Renal cortex interstitium (tissue), 11 donors: ENCODE results near the gene HMGN1. TPM values are rescaled to one million over a fixed set of nuclear protein-coding genes. Genes with fewer than 3 reads are reported as not detected.

Source experiments
- DNase-seq, 11 donors: peaks; one replicate each; pipeline ENCODE4 v3.0.0-alpha.2; 2013; ENCODE audit warnings: low read depth in 9 of 11, low spot score in 4 of 11; ENCODE audit errors: extremely low read depth in 1 of 11
- polyA plus RNA-seq, 3 donors: library from polyadenylated mRNA; unstranded; fragments of 120-200 nt; gene quantifications; one replicate each; pipeline ENCODE4 v1.2.1, GENCODE V29; 2013; ENCODE audit not compliant: insufficient read length in 3 of 3

The HMGN1 gene
- polyA plus RNA-seq, 3 donors: 663 to 818 (median 691) TPM

DNA sequence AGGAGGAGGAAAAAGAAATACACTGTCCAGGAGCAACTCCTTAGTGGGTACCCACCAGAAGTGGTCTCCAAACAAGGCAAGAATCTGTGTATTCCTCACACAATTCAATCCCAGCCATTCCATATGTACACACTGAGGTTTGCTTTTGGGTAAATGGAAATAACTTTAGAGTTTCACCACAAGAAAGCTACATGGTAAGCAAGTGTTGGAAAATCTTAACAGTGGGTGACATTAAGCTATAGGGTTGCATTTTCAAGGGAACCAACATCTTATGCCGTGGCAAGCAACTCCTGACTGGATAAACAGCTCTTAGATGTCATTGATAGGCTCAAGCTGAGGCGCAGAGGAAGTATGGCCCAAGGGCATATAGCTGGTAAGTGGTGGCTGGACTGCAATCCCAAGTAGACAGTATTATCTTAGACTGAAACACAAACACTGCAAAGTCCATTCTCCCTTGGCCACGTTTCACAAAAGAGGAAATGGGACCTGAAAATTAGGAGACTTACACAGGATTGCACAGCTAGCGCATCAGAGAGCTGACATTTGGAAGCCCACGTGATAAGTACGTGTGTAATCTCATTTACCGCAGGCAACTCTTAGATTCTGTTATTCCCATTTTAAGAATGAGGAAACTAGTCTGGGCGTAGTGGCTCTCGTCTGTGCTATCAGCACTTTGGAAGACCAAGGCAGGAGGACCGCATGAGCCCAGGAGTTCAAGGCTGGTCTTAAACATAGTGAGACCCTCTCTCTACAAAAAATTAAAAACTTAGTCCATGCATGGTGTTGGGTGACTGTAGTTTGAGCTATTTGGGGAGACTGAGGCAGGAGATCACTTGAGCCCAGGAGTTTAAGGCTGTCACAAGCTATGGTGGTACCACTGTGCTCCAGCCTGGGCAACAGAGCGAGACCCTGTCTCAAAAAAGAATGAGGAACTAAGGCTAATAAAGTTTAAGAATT is 31.5 kb downstream of the HMGN1 start:
- DNase-seq: no peak

DNA sequence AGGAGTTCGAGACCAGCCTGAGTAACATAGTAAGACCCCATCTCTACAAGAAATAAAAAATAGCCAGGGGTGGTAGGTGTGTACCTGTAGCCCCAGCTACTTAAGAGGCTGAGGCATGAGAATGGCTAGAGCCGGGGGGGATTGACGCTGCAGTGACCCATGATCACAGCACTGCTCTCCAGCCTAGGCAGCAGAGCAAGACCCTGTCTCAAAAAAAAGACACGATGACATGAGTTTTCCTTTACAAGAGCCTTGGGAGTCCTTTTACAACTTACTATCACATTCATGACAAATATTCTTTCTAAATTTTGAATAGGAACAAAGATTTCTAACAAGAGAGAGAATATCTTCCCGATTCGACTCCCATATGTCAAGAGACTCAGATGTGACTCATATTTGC is 32.2 kb downstream of the HMGN1 start:
- DNase-seq: no peak

DNA sequence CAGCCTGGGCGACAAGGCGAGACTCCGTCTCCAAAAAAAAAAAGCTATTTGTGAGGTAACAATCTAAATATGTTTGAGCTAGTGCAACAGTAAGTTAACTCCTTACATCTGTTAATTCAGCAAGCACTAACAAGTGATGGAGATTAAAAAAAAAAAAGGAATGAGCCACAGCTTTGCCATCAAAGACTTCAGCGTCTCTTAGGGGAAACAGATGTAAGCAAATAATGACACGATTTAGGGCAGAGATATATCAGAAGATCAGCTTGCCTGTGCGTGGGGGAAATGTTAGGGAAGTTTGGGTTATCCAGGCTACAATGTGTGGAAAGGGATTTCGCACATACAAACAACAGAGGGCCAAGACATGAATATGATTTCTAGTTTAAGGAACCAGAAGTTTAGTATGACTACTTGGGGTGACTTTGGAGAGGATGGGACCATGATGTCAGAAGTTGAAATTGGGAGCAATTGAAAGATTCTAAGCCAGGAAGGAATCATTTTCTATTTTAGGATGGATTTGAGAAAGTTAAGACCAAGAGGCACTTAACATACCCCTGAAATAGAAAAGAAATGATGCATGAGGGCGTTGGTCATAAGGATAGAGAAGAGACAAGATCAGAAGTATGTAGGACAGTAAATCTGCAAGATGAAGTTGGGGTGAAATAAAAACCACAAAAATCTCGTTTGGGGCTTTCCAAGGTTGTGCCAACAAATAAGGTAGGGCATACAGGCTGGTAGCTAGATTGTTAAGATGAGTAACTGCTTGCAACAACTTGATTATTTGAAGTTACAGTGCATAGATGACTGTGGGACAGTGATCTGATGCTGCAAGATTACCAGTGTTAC is 33.1 kb downstream of the HMGN1 start:
- no peak for DNase-seq

DNA sequence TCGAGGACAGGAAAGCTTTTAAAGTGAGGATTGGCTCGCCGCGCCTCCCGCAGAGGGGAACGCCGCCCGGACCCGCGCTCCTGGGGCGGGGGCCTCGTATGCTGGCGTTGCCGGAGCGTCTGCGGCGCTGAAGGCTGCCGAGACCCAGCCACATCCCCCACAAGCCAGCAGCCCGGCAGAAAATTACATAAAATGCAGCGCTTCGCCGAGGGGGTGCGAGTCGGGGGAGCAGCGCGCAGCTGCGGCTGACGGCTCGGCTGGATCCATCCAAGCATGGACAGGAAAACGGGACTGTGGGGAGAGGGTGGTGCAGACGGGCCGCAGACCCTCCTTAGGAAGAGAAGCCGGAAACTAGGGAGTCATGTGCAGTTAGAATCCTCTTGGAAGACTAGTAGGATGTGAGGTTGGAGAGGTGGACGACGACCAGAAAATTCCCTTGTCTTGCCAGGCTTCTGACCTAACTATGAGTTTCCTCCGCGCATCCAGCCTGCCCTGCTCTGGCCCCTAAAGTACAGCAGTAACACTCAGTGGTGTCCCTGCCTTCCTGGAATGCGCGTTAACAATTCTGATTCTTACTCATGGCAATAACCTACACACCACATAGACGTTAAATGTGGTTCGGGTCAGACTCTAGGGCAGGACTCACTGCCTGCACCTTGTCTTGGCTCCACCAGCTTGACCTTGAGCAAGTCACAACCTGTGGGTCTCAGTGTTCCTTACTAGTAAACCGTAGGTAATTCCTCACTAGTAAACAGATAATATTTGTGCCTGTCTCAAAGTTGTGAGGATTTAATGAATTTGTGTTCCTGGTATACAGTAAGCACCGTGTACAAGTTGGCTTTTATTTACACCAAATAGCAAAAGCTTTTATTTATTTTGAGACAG is 34.5 kb downstream of the HMGN1 start:
- peak; percentile 33 to 65 (median 51) for DNase-seq

DNA sequence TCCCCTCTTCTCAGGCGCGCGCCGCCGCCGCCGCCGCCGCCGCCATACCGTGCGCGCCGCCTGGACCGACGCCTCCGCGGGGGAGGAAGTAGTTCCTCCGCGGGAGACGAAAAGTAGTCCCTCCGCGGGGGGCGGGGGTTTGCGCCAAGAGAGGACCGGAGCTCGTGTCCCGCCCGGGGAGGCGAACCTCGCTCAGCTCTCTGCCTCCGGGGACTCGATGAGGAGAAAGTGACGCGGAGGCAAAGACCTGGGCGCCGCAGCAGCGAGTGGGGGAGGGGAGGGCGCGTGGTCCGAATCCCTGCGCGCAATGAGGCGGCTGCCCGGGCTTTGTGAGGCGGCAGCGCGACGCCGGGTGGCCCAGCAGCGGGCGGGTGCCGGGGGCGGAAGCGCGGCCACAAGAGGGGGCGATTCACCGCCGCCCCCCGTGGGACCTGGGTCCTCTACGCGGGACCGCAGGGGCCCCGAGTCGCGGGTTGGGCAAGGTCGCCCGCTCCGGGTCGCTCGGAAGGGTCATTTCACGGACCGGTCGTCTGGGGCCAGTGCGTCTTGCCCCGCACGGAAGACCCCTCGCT is 35.2 kb downstream of the HMGN1 start, which contains the start of gene BRWD1:
Gene BRWD1, minus strand, starts transcription at position 62 of the 572 bp plus-strand sequence. CDS start 141 bp downstream, outside the sequence.
- peak; percentile 57 to 84 (median 76) for DNase-seq

DNA sequence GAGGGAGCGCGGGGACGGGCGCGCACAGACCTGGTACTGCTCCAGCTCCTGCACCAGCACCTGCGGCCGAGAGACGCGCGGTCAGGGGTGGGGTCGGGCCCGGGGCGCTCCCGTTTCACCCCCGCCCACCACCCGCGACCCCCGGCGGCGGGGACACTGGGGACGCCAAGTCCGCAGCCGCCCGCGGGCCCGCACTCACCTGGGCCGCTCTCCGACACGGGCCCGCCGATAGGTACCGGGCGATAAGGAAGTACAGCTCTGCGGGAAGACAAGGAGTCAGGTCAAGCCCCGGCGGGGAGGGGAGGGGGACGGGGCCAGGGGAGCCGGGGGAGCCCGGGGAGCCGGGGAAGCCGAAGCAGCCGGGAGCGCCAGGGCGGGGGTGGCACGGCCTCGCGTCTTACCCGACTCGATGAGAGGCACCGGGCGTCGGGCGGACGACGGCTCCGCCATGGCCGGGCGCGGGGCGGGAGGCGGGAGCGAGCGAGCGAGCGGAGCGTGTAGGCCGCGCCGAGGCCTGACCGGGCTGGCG is 35.8 kb downstream of the HMGN1 start:
- peak in 8 of 11 donors; percentile 0 to 22 (median 12) for DNase-seq

DNA sequence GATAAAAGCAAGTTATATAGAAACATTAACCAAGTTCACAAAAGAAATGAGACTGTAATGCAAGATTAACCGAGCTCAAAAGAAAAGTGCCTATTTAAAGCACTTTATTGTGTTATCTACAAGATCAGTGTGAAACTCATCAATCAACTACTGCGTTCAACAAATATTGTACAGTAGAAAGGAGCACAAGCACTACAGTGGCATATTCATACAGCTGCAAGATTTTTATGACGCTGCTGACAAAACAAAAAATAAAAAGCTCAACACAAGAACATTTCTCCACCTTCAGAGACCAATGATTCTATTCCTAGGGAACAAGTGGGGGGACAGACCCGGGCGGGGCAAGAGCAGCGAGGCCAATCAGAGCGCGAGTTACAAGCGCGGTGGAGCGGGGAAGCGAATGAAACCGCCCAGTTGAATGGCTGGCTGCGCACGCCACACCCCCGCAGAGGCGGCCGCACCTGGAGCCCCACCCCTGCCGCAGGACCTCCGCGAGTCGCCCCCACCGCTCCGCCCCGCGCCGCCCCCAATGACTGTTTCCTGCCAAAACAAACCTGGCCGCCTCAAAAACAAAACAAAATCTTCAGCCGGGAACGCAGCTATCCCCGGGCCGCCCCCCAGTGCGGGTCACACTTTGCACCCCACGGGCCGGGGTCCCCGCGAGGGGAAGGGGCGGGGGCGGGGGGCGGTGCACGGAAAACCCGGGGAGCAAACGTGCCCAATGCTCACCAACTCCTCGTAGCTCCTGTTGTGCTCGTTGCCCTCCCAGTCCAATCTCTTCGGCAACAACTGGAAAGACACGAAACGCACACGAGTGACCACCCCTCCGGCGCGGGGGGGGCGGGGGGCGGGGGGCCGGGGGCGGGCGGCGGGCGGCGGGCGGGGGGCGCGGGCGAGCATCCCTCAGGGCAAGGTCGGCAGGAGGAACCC is 36.5 kb downstream of the HMGN1 start:
- DNase-seq: peak; percentile 78 to 89 (median 85)

DNA sequence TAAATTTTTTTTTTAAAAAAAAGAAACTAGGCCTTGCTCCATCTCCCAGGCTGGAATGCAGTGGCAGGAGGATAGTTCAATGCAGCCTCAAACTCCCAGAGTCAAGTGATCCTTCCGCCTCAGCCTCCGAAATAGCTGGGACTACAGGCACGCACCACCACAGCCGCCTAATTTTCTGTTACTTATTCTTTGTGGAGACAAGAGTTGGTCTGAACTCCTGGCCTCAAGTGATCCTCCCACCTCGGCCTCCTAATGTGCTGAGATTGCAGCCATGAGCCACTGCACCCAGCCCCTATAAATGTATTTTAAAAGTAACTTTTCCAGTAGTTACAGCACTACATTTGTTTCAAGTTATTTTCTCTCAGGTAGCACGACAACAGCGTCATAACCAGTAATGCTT is 37.7 kb downstream of the HMGN1 start:
- DNase-seq: no peak

DNA sequence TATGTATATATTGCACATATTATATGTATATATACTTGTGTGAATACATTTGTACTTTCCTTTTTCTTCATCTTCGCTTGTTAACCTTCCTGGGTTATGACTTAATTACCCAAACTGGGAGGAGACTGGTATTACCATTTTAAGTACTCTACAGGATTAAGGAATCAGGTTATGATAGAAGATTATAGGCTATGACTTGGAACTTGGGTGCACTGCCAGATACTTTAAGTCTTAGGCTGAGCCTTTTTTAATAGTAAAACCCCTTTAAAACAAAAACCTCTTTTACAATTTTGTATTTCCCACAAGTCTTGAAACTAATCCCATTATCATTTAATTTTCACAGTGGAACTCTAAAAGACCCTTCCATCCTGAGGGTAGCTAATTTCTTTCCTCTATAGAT is 41.4 kb downstream of the HMGN1 start:
- DNase-seq: no peak

DNA sequence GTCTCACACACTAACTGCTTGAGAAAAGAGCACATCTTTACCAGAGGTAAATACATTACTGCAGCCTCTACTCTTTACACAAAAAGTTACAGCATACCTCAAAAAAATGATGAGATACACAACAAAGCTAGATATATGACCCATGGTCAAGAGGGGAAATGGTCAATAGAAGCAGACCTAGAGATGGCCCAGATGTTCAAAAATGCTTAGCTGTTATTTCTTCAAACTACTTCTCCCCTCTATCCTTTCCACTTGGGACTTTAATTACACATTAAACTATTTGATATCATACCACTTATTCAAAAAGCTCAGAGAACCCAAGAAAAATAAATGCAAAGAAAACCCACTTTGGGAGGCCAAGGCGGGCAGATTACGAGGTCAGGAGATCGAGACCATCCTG is 48.3 kb downstream of the HMGN1 start:
- no peak for DNase-seq

DNA sequence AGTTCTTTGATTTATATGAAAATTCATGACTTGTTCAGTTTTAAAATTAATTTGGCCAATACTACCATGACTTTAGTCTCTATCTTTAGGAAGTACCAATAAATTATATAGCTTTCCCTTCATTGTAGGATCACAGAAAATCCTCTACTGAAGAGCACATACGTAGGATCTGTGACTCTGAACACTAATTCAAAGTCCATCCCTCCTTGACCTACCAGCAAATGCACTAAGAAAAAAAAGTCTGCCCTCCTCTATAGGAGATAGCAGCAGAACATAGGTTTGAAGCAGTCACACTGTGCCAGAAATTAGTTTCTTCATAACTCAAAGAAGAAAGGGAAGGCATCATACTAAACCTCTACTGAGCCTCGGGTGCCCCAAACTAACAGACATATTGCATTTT is 52.0 kb downstream of the HMGN1 start:
- no peak for DNase-seq

Other genes starting within 250 kb of the HMGN1 start
- gene PSMG1, start 165.6 kb downstream of the HMGN1 start, polyA plus RNA-seq: 10 to 100 TPM; 39.6 to 50.8 (median 48.7) TPM
- gene BRWD1, start 35.5 kb downstream of the HMGN1 start, polyA plus RNA-seq: 10 to 100 TPM; 43.9 to 54.7 (median 50.9) TPM
- gene LCA5L, start 96.7 kb upstream of the HMGN1 start, polyA plus RNA-seq: 1 to 10 TPM; 3.8 to 7.2 (median 3.9) TPM
- 1 to 10 TPM; 2.5 to 3.5 (median 2.9) TPM for gene SH3BGR, start 102.9 kb upstream of the HMGN1 start, polyA plus RNA-seq